PC-9 (cell line): Measurements from ENCODE around the gene LAMA2.

ENCODE experiments used
- EZH2 ChIP-seq: fragments of 200-600 bp; sonication (generic); IDR thresholded peaks from 2 replicates; pipeline ENCODE4 v1.8.0; 2017; ENCODE audit warnings: antibody characterized with exemption, low read depth
- TF ChIP-seq, protein P1 (sequence below): fragments of 200-600 bp; sonication (generic); conservative IDR thresholded peaks from 2 replicates; pipeline ENCODE4 v1.6.1; 2017; ENCODE audit warnings: mixed run types, antibody characterized with exemption, mild to moderate bottlenecking, moderate library complexity

DNA sequence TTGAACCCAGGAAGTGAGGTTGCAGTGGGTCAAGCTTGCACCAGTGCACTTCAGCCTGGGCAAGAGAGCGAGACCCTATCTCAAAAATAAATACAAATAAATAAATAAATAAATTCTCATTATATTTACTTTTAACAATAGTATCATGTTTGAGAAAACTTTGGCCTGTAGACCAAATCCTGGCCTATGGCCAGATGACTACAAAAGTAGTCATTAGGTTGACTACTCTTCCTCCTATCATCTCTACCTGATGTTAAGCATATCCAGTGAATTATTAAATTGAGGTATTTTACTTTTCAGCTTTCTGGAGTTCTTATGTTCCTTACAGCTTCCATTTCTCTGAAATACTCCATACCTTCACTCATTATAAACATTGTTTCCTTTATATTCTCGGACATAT, 280.6 kb downstream of the LAMA2 start:
- TF ChIP-seq, protein P1, sequence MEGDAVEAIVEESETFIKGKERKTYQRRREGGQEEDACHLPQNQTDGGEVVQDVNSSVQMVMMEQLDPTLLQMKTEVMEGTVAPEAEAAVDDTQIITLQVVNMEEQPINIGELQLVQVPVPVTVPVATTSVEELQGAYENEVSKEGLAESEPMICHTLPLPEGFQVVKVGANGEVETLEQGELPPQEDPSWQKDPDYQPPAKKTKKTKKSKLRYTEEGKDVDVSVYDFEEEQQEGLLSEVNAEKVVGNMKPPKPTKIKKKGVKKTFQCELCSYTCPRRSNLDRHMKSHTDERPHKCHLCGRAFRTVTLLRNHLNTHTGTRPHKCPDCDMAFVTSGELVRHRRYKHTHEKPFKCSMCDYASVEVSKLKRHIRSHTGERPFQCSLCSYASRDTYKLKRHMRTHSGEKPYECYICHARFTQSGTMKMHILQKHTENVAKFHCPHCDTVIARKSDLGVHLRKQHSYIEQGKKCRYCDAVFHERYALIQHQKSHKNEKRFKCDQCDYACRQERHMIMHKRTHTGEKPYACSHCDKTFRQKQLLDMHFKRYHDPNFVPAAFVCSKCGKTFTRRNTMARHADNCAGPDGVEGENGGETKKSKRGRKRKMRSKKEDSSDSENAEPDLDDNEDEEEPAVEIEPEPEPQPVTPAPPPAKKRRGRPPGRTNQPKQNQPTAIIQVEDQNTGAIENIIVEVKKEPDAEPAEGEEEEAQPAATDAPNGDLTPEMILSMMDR = no peak
- TF ChIP-seq EZH2 = no peak
